ENCODE data around the gene XPNPEP2.

DNA sequence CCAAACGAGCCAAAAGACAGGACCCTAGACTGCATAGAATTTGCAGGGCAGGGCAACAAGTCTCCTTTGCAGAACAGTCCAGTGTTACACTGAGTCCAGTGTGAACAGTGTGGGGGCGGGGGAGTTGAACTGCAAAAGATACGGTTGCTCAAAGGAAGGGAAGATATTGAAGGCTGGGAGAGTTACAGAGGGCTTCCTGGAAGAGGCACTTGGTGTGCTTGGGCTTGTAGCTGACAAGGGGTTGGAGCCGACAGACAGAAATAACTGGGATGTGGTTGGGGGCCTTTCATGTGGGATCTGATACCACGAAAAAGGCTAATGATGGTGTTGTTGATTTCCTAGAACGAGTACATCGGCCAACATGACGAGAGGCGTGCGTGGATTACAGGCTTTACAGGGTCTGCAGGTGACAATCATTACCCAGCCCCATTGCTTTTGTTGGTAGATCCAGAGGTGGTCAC lies 6.1 kb downstream of the XPNPEP2 start:
- TF ChIP-seq, protein P1, sequence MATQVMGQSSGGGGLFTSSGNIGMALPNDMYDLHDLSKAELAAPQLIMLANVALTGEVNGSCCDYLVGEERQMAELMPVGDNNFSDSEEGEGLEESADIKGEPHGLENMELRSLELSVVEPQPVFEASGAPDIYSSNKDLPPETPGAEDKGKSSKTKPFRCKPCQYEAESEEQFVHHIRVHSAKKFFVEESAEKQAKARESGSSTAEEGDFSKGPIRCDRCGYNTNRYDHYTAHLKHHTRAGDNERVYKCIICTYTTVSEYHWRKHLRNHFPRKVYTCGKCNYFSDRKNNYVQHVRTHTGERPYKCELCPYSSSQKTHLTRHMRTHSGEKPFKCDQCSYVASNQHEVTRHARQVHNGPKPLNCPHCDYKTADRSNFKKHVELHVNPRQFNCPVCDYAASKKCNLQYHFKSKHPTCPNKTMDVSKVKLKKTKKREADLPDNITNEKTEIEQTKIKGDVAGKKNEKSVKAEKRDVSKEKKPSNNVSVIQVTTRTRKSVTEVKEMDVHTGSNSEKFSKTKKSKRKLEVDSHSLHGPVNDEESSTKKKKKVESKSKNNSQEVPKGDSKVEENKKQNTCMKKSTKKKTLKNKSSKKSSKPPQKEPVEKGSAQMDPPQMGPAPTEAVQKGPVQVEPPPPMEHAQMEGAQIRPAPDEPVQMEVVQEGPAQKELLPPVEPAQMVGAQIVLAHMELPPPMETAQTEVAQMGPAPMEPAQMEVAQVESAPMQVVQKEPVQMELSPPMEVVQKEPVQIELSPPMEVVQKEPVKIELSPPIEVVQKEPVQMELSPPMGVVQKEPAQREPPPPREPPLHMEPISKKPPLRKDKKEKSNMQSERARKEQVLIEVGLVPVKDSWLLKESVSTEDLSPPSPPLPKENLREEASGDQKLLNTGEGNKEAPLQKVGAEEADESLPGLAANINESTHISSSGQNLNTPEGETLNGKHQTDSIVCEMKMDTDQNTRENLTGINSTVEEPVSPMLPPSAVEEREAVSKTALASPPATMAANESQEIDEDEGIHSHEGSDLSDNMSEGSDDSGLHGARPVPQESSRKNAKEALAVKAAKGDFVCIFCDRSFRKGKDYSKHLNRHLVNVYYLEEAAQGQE (IDR thresholded peaks at IDR 0.05; ENCODE audit: low read depth, low read length) = no peak
- TF ChIP-seq, protein P2, sequence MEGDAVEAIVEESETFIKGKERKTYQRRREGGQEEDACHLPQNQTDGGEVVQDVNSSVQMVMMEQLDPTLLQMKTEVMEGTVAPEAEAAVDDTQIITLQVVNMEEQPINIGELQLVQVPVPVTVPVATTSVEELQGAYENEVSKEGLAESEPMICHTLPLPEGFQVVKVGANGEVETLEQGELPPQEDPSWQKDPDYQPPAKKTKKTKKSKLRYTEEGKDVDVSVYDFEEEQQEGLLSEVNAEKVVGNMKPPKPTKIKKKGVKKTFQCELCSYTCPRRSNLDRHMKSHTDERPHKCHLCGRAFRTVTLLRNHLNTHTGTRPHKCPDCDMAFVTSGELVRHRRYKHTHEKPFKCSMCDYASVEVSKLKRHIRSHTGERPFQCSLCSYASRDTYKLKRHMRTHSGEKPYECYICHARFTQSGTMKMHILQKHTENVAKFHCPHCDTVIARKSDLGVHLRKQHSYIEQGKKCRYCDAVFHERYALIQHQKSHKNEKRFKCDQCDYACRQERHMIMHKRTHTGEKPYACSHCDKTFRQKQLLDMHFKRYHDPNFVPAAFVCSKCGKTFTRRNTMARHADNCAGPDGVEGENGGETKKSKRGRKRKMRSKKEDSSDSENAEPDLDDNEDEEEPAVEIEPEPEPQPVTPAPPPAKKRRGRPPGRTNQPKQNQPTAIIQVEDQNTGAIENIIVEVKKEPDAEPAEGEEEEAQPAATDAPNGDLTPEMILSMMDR (IDR thresholded peaks at IDR 0.05) = no peak
- no peak for TF ChIP-seq GATA2 (CRISPR knock-in tag; IDR thresholded peaks at IDR 0.05)

Measured in SK-N-SH (cell line).